IPS-18c (cell line): Measurements from ENCODE around the gene CYB5R2.

Source experiments
- H3K4me3 ChIP-seq: 2 replicates; pipeline ENCODE4 v1.7.0; 2013; ENCODE audit warnings: low read depth, mild to moderate bottlenecking, low read length, moderate library complexity; ENCODE audit not compliant: insufficient read depth
- H3K9me3 ChIP-seq: one replicate; pipeline ENCODE4 v1.6.1; 2013; ENCODE audit warnings: mild to moderate bottlenecking, low read length, moderate library complexity; ENCODE audit not compliant: control insufficient read depth, insufficient read depth

Gene CYB5R2

GRCh38 chr11:7621090-7621489 lies 52.2 kb downstream of the CYB5R2 start:
- Histone ChIP-seq H3K4me3 (no peak overlapping the region), H3K9me3 (no peaks in the 10 kb centered on the region)

- Histone ChIP-seq H3K9me3 (no peaks in the 10 kb centered on the region), H3K4me3 (no peak overlapping the region)
Observed at GRCh38 chr11:7619322-7619721, 54.0 kb downstream of the CYB5R2 start.

GRCh38 chr11:7617032-7617431 lies 56.3 kb downstream of the CYB5R2 start:
- H3K9me3 ChIP-seq, result no peaks in the 10 kb centered on the region
- H3K4me3 ChIP-seq, result no peak overlapping the region
